Mesothelial cell of epicardium (in vitro differentiated cells): ENCODE data around the gene TMEM80. TPM values are rescaled to one million over a fixed set of nuclear protein-coding genes. Genes with fewer than 3 reads are reported as not detected.

Experiments used
- DNase-seq, 2 experiments: peaks; one replicate each; pipeline ENCODE4 v3.0.0; 2021; ENCODE audit warnings: low spot score in 2 of 2; ENCODE audit not compliant: unreplicated experiment in 2 of 2
- H3K27ac Mint-ChIP-seq: 2 replicates; pipeline ENCODE4 v1.8.0; 2021; ENCODE audit warnings: mixed read lengths
- H3K27me3 Mint-ChIP-seq: 2 replicates; pipeline ENCODE4 v1.8.0; 2021; ENCODE audit warnings: low read depth, mixed read lengths
- H3K36me3 Mint-ChIP-seq: 2 replicates; pipeline ENCODE4 v1.8.0; 2021; ENCODE audit warnings: mixed read lengths
- H3K4me1 Mint-ChIP-seq: 2 replicates; pipeline ENCODE4 v1.8.0; 2021; ENCODE audit warnings: mixed read lengths
- H3K4me3 Mint-ChIP-seq: 2 replicates; pipeline ENCODE4 v1.8.0; 2021; ENCODE audit warnings: mild to moderate bottlenecking, moderate library complexity, mixed read lengths
- H3K9me3 Mint-ChIP-seq: 2 replicates; pipeline ENCODE4 v1.8.0; 2021; ENCODE audit warnings: mixed read lengths
- total RNA-seq: library from RNA; stranded (reverse); gene quantifications from 3 replicates; pipeline ENCODE4 v1.2.1, GENCODE V29; 2021
- TF ChIP-seq, protein P1 (sequence below): fragments of 200-600 bp; sonication (generic); IDR thresholded peaks from one replicate; pipeline ENCODE4 v1.5.0; 2021; ENCODE audit warnings: antibody characterized with exemption; ENCODE audit not compliant: unreplicated experiment

TMEM80 gene
- total RNA-seq, 1 donor from 2014 or later, result 28.7 TPM

DNA sequence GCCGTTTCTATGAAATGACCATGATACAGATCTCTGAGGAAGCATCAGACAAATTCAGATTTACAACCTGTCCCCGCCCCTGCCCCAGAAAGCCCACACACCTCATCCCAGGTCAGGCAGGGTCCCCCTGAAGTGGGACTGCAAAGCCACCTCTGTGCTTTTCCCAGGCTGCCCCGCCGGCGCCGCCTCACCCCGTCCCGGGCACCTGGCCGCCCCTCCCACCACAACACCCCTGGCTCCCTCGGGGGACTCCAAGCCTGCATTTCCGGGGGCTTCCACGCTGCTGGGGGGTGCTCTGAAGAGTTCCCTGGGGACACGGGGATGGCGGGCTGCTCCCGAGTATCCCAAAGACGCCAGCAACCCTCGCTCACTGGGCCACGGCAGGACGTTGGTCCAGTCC lies 35.3 kb upstream of the TMEM80 start:
- no peaks in the 10 kb centered on the region for H3K27me3 Mint-ChIP-seq
- TF ChIP-seq, protein P1, sequence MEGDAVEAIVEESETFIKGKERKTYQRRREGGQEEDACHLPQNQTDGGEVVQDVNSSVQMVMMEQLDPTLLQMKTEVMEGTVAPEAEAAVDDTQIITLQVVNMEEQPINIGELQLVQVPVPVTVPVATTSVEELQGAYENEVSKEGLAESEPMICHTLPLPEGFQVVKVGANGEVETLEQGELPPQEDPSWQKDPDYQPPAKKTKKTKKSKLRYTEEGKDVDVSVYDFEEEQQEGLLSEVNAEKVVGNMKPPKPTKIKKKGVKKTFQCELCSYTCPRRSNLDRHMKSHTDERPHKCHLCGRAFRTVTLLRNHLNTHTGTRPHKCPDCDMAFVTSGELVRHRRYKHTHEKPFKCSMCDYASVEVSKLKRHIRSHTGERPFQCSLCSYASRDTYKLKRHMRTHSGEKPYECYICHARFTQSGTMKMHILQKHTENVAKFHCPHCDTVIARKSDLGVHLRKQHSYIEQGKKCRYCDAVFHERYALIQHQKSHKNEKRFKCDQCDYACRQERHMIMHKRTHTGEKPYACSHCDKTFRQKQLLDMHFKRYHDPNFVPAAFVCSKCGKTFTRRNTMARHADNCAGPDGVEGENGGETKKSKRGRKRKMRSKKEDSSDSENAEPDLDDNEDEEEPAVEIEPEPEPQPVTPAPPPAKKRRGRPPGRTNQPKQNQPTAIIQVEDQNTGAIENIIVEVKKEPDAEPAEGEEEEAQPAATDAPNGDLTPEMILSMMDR, result no peak
- H3K27ac Mint-ChIP-seq, result no peak overlapping the region

DNA sequence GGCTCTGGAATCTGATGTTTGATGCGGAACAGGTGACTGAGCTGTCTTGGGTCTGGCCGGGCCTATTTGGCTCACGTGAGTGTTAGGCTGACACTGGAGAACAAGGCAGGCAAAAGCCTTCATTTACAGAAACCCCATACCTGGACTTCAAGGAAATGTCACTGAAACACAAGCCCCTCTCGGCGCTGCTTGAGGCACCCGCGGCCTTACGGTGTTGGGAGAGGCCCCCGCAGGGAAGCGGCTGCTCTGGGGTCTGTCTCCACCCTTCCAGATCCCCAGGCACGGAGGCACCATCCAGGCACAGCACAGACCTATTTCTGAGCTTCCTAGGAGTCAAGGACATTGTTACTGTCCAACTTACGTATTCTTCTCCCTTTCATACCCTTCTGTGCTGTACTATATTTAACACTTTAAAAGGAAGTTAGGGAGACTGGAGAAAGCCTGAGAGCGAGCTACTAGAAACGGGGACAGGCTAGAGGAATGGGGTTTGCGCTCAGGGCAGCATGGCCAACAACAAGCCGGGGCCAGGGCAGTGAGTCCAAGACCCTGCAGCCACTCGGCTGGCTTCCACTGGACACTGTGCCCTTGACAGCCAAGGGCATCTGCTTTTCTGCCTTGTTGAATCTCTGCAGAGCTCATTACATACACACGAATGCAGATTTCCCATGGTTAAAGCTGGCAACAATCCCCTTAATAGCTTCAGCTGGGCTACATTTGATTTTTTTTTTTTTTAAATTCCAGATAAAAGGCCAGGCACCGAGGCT lies 34.8 kb upstream of the TMEM80 start:
- DNase-seq, result no peak
- no peak overlapping the region for H3K4me3 Mint-ChIP-seq
- peaks cover 14% of the 10 kb centered on the region for H3K36me3 Mint-ChIP-seq
- H3K27ac Mint-ChIP-seq, result no peak overlapping the region
- TF ChIP-seq, protein P1, result no peak
- no peaks in the 10 kb centered on the region for H3K9me3 Mint-ChIP-seq
- no peaks in the 10 kb centered on the region for H3K27me3 Mint-ChIP-seq
- H3K4me1 Mint-ChIP-seq, result peaks cover 2% of the 10 kb centered on the region

More for the DNA sequence above, 35.3 kb upstream of the TMEM80 start:
- H3K36me3 Mint-ChIP-seq, result peaks cover 8% of the 10 kb centered on the region
- H3K4me3 Mint-ChIP-seq, result no peak overlapping the region
- no peaks in the 10 kb centered on the region for H3K4me1 Mint-ChIP-seq
- no peak for DNase-seq
- no peaks in the 10 kb centered on the region for H3K9me3 Mint-ChIP-seq

DNA sequence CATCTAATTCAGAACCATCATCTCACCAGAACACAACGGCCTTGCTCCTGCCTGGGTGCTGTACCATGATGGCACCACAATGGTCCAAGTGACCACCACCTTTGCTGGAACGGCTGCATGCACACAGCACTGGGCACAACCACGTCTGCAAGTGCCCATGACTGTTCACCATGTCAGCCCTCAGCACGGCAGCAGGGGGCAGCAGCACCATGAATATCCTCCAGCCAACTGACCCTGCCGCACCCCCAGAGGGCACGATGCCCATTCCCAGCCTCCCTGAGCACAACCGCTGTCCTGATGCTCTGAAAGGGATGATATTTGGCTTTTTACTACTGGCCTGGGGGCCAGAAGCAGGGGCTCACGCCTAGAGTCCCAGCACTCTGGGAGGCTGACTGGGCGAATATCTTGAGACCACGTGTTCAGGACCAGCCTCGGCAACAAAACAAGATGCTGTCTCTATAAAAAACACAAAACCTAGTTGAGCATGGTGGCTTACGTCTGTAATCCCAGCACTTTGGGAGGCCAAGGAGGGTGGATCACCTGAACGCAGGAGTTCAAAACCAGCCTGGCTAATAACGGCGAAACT lies 32.8 kb upstream of the TMEM80 start:
- no peak overlapping the region for H3K27ac Mint-ChIP-seq
- no peaks in the 10 kb centered on the region for H3K9me3 Mint-ChIP-seq
- TF ChIP-seq, protein P1, result peak; percentile 59
- H3K4me3 Mint-ChIP-seq, result no peak overlapping the region
- no peak for DNase-seq
- peaks cover 2% of the 10 kb centered on the region for H3K4me1 Mint-ChIP-seq
- H3K27me3 Mint-ChIP-seq, result no peaks in the 10 kb centered on the region
- peaks cover 19% of the 10 kb centered on the region for H3K36me3 Mint-ChIP-seq

DNA sequence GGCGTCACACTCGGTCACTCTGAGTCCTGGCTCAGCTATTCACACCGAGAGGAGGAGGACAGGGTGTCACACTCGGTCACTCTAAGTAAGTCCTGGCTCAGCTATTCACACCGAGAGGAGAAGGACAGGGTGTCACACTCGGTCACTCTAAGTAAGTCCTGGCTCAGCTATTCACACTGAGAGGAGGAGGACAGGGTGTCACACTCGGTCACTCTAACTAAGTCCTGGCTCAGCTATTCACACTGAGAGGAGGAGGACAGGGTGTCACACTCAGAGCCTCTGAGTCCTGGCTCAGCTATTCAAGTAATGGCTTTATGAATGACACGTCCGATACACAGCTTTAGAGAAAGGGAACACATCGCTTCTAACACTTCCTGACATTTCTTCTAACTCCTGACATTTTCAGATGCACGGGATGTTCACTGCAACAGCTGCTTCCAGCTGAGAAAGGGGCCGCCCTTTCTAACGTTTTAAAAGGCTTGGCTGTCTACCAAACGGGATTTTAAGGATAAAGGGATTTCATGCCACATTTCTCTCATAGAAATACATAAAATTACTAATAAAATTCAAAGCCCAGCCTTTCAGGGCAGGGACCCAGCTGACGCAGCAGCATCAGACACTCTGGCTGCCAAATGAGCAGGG lies 30.4 kb upstream of the TMEM80 start:
- no peaks in the 10 kb centered on the region for H3K9me3 Mint-ChIP-seq
- peaks cover 2% of the 10 kb centered on the region for H3K4me1 Mint-ChIP-seq
- no peaks in the 10 kb centered on the region for H3K27me3 Mint-ChIP-seq
- TF ChIP-seq, protein P1, result no peak
- H3K36me3 Mint-ChIP-seq, result peaks cover 22% of the 10 kb centered on the region
- no peak for DNase-seq
- peak overlapping the region; percentile 81 for H3K27ac Mint-ChIP-seq
- H3K4me3 Mint-ChIP-seq, result no peak overlapping the region

DNA sequence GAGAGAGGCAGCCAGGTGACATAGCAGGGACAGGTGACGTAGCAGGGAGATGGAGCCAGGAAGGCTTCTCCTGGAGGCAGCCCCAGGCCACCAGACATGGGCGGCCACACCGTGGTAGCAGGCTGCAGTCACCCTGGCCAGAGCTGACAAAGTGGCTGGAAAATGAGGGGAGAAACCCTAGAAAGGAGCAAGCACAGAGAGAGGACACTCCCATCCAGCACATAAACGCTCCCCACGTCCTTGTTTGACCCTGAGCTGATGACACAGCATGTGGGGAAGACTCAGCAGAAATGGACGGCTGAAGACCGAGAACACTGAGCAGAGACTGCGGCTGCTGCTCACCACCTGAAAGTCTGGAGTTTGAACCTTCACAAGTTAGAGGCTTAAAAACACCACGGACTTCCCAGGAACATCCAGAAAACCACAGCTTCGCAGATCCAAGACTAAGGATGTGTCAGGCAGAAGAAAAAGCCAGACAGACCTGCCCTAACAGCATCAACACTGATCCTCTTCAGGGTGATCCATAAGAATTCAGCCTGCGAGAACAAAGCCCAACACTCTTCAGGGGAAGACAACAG lies 29.8 kb upstream of the TMEM80 start:
- DNase-seq, result no peak
- H3K27ac Mint-ChIP-seq, result peak overlapping the region; percentile 81
- no peaks in the 10 kb centered on the region for H3K27me3 Mint-ChIP-seq
- H3K36me3 Mint-ChIP-seq, result peaks cover 22% of the 10 kb centered on the region
- H3K9me3 Mint-ChIP-seq, result no peaks in the 10 kb centered on the region
- H3K4me3 Mint-ChIP-seq, result no peak overlapping the region
- TF ChIP-seq, protein P1, result no peak
- H3K4me1 Mint-ChIP-seq, result peaks cover 2% of the 10 kb centered on the region
